Right kidney (tissue), 9 donors: ENCODE data around the gene LRIG1.

Experiments
- DNase-seq: peaks from one replicate; pipeline ENCODE4 v3.0.0-alpha.2; 2016
- long read RNA-seq, 8 donors: transcript quantifications; one replicate each; lab custom pipeline, GENCODE V29; 2026

LRIG1 gene, protein sequence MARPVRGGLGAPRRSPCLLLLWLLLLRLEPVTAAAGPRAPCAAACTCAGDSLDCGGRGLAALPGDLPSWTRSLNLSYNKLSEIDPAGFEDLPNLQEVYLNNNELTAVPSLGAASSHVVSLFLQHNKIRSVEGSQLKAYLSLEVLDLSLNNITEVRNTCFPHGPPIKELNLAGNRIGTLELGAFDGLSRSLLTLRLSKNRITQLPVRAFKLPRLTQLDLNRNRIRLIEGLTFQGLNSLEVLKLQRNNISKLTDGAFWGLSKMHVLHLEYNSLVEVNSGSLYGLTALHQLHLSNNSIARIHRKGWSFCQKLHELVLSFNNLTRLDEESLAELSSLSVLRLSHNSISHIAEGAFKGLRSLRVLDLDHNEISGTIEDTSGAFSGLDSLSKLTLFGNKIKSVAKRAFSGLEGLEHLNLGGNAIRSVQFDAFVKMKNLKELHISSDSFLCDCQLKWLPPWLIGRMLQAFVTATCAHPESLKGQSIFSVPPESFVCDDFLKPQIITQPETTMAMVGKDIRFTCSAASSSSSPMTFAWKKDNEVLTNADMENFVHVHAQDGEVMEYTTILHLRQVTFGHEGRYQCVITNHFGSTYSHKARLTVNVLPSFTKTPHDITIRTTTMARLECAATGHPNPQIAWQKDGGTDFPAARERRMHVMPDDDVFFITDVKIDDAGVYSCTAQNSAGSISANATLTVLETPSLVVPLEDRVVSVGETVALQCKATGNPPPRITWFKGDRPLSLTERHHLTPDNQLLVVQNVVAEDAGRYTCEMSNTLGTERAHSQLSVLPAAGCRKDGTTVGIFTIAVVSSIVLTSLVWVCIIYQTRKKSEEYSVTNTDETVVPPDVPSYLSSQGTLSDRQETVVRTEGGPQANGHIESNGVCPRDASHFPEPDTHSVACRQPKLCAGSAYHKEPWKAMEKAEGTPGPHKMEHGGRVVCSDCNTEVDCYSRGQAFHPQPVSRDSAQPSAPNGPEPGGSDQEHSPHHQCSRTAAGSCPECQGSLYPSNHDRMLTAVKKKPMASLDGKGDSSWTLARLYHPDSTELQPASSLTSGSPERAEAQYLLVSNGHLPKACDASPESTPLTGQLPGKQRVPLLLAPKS
- long read RNA-seq, donor 1 = 0 reads
- long read RNA-seq, donor 2, full-length matches to known transcripts = 1 of 1 reads
- long read RNA-seq, donor 2, partial matches to known transcripts = 0 of 1 reads
- long read RNA-seq, donor 2, other reads (novel, unspliced or antisense) = 0 of 1 reads
- long read RNA-seq, donor 3 = 0 reads
- long read RNA-seq, donor 4 = 0 reads
- long read RNA-seq, donor 5, full-length matches to known transcripts = 1 of 1 reads
- long read RNA-seq, donor 5, partial matches to known transcripts = 0 of 1 reads
- long read RNA-seq, donor 5, other reads (novel, unspliced or antisense) = 0 of 1 reads
- long read RNA-seq, donor 6 = 0 reads
- long read RNA-seq, donor 7, full-length matches to known transcripts = 1 of 1 reads
- long read RNA-seq, donor 7, partial matches to known transcripts = 0 of 1 reads
- long read RNA-seq, donor 7, other reads (novel, unspliced or antisense) = 0 of 1 reads
- long read RNA-seq, donor 8 = 0 reads

- DNase-seq = peak; percentile 93
Observed at GRCh38 chr3:66500576-66501482, at the start of gene LRIG1. Gene LRIG1 (minus strand): TSS chr3:66501022. CDS start chr3:66500407, 615 bp downstream.

DNA sequence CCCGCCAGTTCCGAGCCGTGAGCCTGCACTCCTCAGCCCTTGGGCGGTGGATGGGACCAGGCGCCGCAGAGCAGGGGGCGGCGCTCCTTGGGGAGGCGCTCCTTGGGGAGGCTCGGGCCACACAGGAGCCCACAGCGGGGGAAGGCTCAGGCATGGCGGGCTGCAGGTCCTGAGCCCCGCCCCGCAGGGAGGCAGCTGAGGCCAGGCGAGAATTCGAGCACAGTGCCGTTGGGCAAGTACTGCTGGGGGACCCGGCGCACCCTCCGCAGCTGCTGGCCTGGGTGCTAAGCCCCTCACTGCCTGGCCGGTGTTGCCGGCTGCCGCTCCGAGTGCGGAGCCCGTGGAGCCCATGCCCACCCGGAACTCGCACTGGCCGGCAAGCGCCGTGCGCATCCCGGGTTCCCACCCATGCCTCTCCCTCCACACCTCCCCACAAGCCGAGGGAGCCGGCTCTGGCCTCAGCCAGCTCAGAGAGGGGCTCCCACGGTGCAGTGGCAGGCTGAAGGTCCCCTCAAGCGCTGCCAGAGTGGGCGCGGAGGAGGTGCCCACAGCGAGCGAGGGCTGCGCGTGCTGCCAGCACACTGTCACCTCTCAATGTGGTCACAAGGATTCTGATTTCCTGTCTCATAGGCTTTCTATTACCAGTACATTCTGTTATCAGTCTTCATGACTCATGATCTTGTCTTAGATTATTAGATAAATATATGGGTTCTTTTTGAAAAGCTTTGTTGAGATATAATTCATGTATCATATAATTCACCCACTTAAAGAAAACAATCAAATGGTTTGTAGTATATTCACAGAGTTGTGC, 44.0 kb upstream of the LRIG1 start:
- no peak for DNase-seq

- DNase-seq = no peak
Observed at GRCh38 chr3:66542153-66542552, 41.3 kb upstream of the LRIG1 start.

DNA sequence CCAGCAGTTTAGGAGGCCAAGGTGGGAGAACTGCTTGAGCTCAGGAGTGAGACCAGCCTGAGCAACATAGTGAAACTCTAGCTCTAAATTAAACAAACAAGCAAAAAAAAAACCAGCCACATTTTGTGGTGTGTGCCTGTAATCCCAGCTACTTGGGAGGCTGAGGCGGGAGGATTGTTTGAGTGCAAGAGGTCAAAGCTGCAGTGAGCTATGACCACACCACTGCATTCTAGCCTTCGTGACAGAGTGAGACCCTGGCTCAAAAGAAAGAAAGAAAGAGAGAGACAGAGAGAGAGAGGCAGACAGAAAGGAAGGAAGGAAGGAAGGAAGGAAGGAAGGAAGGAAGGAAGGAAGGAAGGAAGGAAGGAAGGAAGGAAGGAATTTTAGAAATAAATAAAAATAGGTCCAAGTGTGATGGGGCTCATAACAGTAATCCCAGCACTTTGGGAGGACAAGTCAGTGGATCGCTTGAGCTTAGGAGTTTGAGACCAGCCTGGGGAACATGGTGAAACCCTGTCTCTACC, 38.7 kb upstream of the LRIG1 start:
- no peak for DNase-seq

DNA sequence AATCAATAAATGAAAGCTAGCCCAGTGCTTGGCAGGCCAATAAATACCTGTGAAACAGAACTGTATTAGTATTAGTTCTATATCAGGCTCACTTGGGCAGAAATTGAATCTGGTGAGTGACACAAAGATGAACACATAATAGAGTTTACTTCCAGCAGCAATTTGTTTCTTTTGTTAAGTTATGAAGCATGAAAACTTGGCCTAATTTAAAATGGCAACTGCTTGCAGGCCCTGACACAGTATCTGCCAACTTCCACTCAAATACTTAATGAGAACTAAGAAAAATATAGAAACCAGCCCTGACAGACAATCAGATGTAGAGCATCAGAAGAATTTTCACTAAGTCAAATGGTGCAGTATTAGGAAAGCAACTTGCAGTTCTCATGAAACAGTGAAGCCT, 37.6 kb upstream of the LRIG1 start:
- no peak for DNase-seq

- no peak for DNase-seq
Observed at GRCh38 chr3:66537735-66538134, 36.9 kb upstream of the LRIG1 start.

- no peak for DNase-seq
Observed at GRCh38 chr3:66536791-66537190, 36.0 kb upstream of the LRIG1 start.

- no peak for DNase-seq
Observed at GRCh38 chr3:66534304-66534845, 33.6 kb upstream of the LRIG1 start.

GRCh38 chr3:66532613-66533012, 31.8 kb upstream of the LRIG1 start:
- no peak for DNase-seq

DNA sequence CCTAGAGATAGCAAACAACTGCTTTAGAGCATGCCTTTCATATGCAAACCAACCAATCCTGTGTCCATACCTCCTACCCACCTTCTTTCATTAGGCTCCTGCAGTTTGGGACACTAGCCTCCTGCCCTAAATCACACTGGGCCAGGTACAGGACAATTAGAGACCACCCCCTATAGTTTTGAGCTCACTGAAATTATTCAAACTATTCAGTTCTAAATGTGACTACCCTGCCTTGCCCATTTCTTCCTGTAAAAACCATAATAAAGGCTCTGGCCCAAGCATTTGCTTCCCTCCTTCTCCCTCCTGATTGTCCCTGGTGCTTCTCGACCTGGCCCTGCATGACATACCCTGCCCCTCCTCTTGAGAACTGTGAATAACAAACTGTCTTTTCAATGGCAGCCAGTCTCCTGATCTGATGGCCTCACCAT, 31.4 kb upstream of the LRIG1 start:
- DNase-seq = no peak

DNA sequence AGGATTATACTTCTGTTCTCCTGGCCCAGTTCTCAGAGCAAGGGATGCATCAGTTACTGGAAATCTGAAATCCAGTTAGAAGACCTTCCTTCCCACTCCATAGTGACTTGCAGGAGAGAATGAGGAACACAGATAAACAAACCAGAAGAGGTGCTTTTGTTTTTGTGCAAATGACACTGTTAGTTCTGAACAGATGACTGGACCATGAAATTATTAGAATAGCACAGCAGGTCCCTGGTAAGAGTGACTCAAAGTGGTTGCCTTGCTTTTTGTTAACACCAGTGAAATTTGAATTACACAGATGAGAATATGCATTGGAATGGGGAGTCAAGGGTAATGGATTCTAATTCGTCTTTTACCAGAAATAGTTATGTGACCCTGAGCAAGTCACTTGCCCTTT, 30.4 kb upstream of the LRIG1 start:
- no peak for DNase-seq

GRCh38 chr3:66527246-66527645, 26.4 kb upstream of the LRIG1 start:
- no peak for DNase-seq

GRCh38 chr3:66525771-66526170, 24.9 kb upstream of the LRIG1 start:
- no peak for DNase-seq

GRCh38 chr3:66520724-66521123, 19.9 kb upstream of the LRIG1 start:
- DNase-seq = no peak

- no peak for DNase-seq
Observed at GRCh38 chr3:66518644-66519043, 17.8 kb upstream of the LRIG1 start.

DNA sequence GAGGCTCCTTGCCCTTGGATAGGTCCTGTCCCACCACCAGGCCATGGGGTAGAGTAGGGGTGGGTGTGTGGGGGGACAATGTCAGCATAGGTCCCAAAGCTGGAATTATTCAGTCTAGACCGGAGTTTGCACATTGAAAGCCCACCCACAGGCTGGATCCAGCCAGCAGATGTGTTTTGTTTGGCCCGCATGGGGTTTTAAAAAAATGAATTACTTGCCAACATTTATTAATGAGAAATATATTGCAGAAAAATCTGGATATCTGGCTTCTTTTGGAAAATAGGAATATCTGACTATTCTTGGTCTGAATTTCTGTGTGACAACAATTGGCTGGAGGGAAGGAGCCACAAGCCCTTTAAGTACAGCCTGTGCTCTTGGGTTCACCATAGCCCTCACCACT, 17.3 kb upstream of the LRIG1 start:
- no peak for DNase-seq

DNA sequence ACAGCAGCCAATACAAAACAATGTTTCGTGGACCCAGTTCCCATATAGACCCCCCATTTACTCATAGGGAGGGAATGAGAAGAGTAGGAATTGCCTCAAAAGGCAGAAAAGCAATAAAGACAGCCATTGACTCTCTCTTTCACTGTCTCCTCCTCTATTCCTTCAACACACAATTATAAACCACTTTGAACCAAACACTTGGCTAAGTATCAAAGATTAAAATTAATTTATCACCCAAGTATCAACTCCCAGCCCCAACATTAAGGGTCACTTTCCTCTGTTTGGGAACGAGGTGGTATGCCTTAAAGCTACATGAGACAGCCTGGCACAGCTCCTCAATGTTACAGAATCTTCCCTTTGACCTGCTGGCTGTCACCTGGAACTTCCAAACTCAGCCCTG, 16.4 kb upstream of the LRIG1 start:
- DNase-seq = no peak

GRCh38 chr3:66508461-66508860, 7.6 kb upstream of the LRIG1 start:
- DNase-seq = no peak
